Measurements from ENCODE around the gene DNAJC4. TPM values are rescaled to one million over a fixed set of nuclear protein-coding genes. Genes with fewer than 3 reads are reported as not detected.

Gene DNAJC4
- polyA plus RNA-seq, 2 of the 4 experiments (the other 2 are of a cell fraction), result 9.8 to 16.2 TPM

GRCh38 chr11:64186492-64187165 lies 43.7 kb upstream of the DNAJC4 start:
- DNase-seq (ENCODE audit: low read depth in 1 of 2, low spot score in 1 of 2) (no peak), ATAC-seq (peak in 1 of 2 experiments; percentile 0; a peak in 1 of 6 replicates), FAIRE-seq (no peak)
- H3K9me3 ChIP-seq, result no peaks in the 10 kb centered on the region
- ChIA-PET POLR2A (interaction anchor here (1.0 to 2.3 kb wide), 11 partner anchors 11 to 130 kb away, joined by 3 to 22 read pairs (median 7); partner anchors contain the start of genes FKBP2, MACROD1, NUDT22 and PPP1R14B), CTCF (interaction anchor here (1.0 to 3.4 kb wide), 6 partner anchors 11 to 188 kb away, joined by 3 to 29 read pairs (median 6); partner anchors contain the start of gene FERMT3)
- peaks cover 20% of the 10 kb centered on the region for H3K4me1 ChIP-seq
- H3K4me2 ChIP-seq, result no peak overlapping the region
- TF ChIP-seq HOXA7 (CRISPR knock-in tag; IDR thresholded peaks at IDR 0.05) (no peak), CBX8 (IDR thresholded peaks at IDR 0.05) (no peak), E2F6 (IDR thresholded peaks at IDR 0.05; ENCODE audit: borderline replicate concordance, low read depth) (no peak), HMGXB4 (CRISPR knock-in tag; IDR thresholded peaks at IDR 0.05; ENCODE audit: borderline replicate concordance) (no peak), ZFP36 (IDR thresholded peaks at IDR 0.05; ENCODE audit: borderline replicate concordance, partially characterized antibody) (no peak)
- WGBS (ENCODE audit: missing lambda C conversion rate), result 3% methylated on average over 30 of the region's 48 CpGs
- H3K27ac ChIP-seq, result no peak overlapping the region; a peak in 1 of 6 replicates
- H3K4me3 ChIP-seq, result no peak overlapping the region

GRCh38 chr11:64192434-64192833 lies 37.9 kb upstream of the DNAJC4 start:
- Histone ChIP-seq H3K4me3 (no peak overlapping the region), H3K4me2 (no peak overlapping the region), H3K27ac (no peak overlapping the region), H3K4me1 (no peaks in the 10 kb centered on the region; the same call in none of the 3 replicates), H3K9me3 (no peaks in the 10 kb centered on the region)
- ATAC-seq (no peak), DNase-seq (ENCODE audit: low read depth in 1 of 2, low spot score in 1 of 2) (no peak), FAIRE-seq (no peak)
- WGBS (ENCODE audit: missing lambda C conversion rate), result 97% methylated on average over 5 of the region's 5 CpGs
- POLR2A ChIA-PET, result no interaction called here
- TF ChIP-seq RFX5 (IDR thresholded peaks at IDR 0.05) (no peak), E2F6 (IDR thresholded peaks at IDR 0.05; ENCODE audit: borderline replicate concordance, low read depth) (no peak), BCL3 (IDR thresholded peaks at IDR 0.05) (no peak), HOXB5 (CRISPR knock-in tag; IDR thresholded peaks at IDR 0.05) (no peak), NPAS2 (CRISPR knock-in tag; IDR thresholded peaks at IDR 0.05; ENCODE audit: borderline replicate concordance) (no peak), EP300 (IDR thresholded peaks at IDR 0.05) (no peak), HOXA7 (CRISPR knock-in tag; IDR thresholded peaks at IDR 0.05) (no peak), HMGXB4 (CRISPR knock-in tag; IDR thresholded peaks at IDR 0.05; ENCODE audit: borderline replicate concordance) (no peak), CHD4 (IDR thresholded peaks at IDR 0.05; ENCODE audit: borderline replicate concordance) (no peak), RAD21 (conservative IDR thresholded peaks at IDR 0.05 in 1 of 2, IDR thresholded peaks at IDR 0.05 in 1 of 2) (no peak), ELK1 (IDR thresholded peaks at IDR 0.05; ENCODE audit: low read depth, low read length) (no peak), MAZ (IDR thresholded peaks at IDR 0.05; ENCODE audit: borderline replicate concordance, low read depth, low read length) (no peak), MAFK (IDR thresholded peaks at IDR 0.05; ENCODE audit: partially characterized antibody) (no peak), JUN (IDR thresholded peaks at IDR 0.05) (no peak), HEYL (CRISPR knock-in tag; IDR thresholded peaks at IDR 0.05) (no peak), USF2 (IDR thresholded peaks at IDR 0.05) (no peak), ESRRA (IDR thresholded peaks at IDR 0.05; ENCODE audit: borderline replicate concordance, low read length) (no peak)
- CTCF ChIA-PET, result interaction anchor here (1.0 to 4.5 kb wide), 3 partner anchors 12 to 60 kb away, joined by 3 to 25 read pairs (median 7); partner anchors contain the start of gene FERMT3

Data from A549 (cell line).